ENCODE measurements around the gene WAS. TPM values are rescaled to one million over a fixed set of nuclear protein-coding genes. Genes with fewer than 3 reads are reported as not detected.

The WAS gene
- total RNA-seq, 1 experiment from 2014 or later = 0.79 TPM

GRCh38 chrX:48698306-48698705 lies 14.7 kb downstream of the WAS start:
- Mint-ChIP-seq H3K9me3 (no peaks in the 10 kb centered on the region), H3K4me1 (peaks cover 35% of the 10 kb centered on the region), H3K27ac (peak overlapping the region; percentile 36; the same call in 1 of the 2 replicates), H3K27me3 (ENCODE audit: low read depth) (no peaks in the 10 kb centered on the region; the same call in 1 of the 2 replicates), H3K4me3 (peak overlapping the region; percentile 81), H3K36me3 (peaks cover 29% of the 10 kb centered on the region)
- ChIA-PET CTCF (interaction anchor here (0.6 to 1.2 kb wide), 2 partner anchors 9 to 50 kb away, joined by 3 to 5 read pairs; no protein-coding TSS in a partner anchor), POLR2A (no interaction called here)
- peak; percentile 8; the same call in 1 of the 2 replicates for ATAC-seq
- no peak for DNase-seq (ENCODE audit: low spot score)
- no peak for TF ChIP-seq E2F4 (CRISPR knock-in tag; IDR thresholded peaks at IDR 0.05; ENCODE audit: borderline replicate concordance, low read depth)
- no peak for TF ChIP-seq SMAD3 (CRISPR knock-in tag; IDR thresholded peaks at IDR 0.05; ENCODE audit: borderline replicate concordance)
- TF ChIP-seq GABPB1 (CRISPR knock-in tag; IDR thresholded peaks at IDR 0.05) = no peak
- no peak for TF ChIP-seq KAT7 (CRISPR knock-in tag; IDR thresholded peaks at IDR 0.05; ENCODE audit: borderline replicate concordance)
- TF ChIP-seq, protein P1, sequence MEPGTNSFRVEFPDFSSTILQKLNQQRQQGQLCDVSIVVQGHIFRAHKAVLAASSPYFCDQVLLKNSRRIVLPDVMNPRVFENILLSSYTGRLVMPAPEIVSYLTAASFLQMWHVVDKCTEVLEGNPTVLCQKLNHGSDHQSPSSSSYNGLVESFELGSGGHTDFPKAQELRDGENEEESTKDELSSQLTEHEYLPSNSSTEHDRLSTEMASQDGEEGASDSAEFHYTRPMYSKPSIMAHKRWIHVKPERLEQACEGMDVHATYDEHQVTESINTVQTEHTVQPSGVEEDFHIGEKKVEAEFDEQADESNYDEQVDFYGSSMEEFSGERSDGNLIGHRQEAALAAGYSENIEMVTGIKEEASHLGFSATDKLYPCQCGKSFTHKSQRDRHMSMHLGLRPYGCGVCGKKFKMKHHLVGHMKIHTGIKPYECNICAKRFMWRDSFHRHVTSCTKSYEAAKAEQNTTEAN (CRISPR knock-in tag; IDR thresholded peaks at IDR 0.05) = no peak

DNA sequence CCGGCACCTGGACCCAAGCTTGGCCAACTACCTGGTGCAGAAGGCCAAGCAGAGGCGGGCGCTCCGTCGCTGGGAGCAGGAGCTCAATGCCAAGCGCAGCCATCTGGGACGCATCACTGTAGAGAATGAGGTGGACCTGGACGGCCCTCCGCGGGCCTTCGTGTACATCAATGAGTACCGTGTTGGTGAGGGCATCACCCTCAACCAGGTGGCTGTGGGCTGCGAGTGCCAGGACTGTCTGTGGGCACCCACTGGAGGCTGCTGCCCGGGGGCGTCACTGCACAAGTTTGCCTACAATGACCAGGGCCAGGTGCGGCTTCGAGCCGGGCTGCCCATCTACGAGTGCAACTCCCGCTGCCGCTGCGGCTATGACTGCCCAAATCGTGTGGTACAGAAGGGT lies 16.6 kb downstream of the WAS start:
- DNase-seq (ENCODE audit: low spot score) = no peak
- no peak for ATAC-seq
- CTCF ChIA-PET = no interaction called here
- H3K27ac Mint-ChIP-seq = no peak overlapping the region
- no peak overlapping the region for H3K4me3 Mint-ChIP-seq
- peaks cover 29% of the 10 kb centered on the region for H3K36me3 Mint-ChIP-seq
- POLR2A ChIA-PET = no interaction called here
- peaks cover 33% of the 10 kb centered on the region for H3K4me1 Mint-ChIP-seq
- TF ChIP-seq MXD4 (CRISPR knock-in tag; IDR thresholded peaks at IDR 0.05; ENCODE audit: borderline replicate concordance) (no peak), RELA (CRISPR knock-in tag; IDR thresholded peaks at IDR 0.05; ENCODE audit: borderline replicate concordance) (no peak), SOX15 (CRISPR knock-in tag; IDR thresholded peaks at IDR 0.05) (no peak)
- TF ChIP-seq, protein P1 (CRISPR knock-in tag; IDR thresholded peaks at IDR 0.05) = no peak
- H3K27me3 Mint-ChIP-seq (ENCODE audit: low read depth) = no peaks in the 10 kb centered on the region
- no peaks in the 10 kb centered on the region for H3K9me3 Mint-ChIP-seq

GRCh38 chrX:48700951-48701653 lies 17.5 kb downstream of the WAS start:
- H3K27ac Mint-ChIP-seq = no peak overlapping the region
- ChIA-PET CTCF (no interaction called here), POLR2A (no interaction called here)
- H3K36me3 Mint-ChIP-seq = peaks cover 29% of the 10 kb centered on the region
- DNase-seq (ENCODE audit: low spot score) = no peak
- ATAC-seq = no peak
- no peak overlapping the region for H3K4me3 Mint-ChIP-seq
- H3K27me3 Mint-ChIP-seq (ENCODE audit: low read depth) = no peaks in the 10 kb centered on the region
- peaks cover 25% of the 10 kb centered on the region for H3K4me1 Mint-ChIP-seq
- no peaks in the 10 kb centered on the region for H3K9me3 Mint-ChIP-seq
- TF ChIP-seq, protein P2, sequence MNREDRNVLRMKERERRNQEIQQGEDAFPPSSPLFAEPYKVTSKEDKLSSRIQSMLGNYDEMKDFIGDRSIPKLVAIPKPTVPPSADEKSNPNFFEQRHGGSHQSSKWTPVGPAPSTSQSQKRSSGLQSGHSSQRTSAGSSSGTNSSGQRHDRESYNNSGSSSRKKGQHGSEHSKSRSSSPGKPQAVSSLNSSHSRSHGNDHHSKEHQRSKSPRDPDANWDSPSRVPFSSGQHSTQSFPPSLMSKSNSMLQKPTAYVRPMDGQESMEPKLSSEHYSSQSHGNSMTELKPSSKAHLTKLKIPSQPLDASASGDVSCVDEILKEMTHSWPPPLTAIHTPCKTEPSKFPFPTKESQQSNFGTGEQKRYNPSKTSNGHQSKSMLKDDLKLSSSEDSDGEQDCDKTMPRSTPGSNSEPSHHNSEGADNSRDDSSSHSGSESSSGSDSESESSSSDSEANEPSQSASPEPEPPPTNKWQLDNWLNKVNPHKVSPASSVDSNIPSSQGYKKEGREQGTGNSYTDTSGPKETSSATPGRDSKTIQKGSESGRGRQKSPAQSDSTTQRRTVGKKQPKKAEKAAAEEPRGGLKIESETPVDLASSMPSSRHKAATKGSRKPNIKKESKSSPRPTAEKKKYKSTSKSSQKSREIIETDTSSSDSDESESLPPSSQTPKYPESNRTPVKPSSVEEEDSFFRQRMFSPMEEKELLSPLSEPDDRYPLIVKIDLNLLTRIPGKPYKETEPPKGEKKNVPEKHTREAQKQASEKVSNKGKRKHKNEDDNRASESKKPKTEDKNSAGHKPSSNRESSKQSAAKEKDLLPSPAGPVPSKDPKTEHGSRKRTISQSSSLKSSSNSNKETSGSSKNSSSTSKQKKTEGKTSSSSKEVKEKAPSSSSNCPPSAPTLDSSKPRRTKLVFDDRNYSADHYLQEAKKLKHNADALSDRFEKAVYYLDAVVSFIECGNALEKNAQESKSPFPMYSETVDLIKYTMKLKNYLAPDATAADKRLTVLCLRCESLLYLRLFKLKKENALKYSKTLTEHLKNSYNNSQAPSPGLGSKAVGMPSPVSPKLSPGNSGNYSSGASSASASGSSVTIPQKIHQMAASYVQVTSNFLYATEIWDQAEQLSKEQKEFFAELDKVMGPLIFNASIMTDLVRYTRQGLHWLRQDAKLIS (CRISPR knock-in tag; IDR thresholded peaks at IDR 0.05; ENCODE audit: borderline replicate concordance) = no peak
- TF ChIP-seq EMX1 (CRISPR knock-in tag; IDR thresholded peaks at IDR 0.05) (no peak), FOXP1 (CRISPR knock-in tag; IDR thresholded peaks at IDR 0.05; ENCODE audit: borderline replicate concordance) (no peak), ARID4B (CRISPR knock-in tag; IDR thresholded peaks at IDR 0.05; ENCODE audit: borderline replicate concordance) (no peak), KAT7 (CRISPR knock-in tag; IDR thresholded peaks at IDR 0.05; ENCODE audit: borderline replicate concordance) (no peak), USF1 (CRISPR knock-in tag; IDR thresholded peaks at IDR 0.05) (no peak)
- TF ChIP-seq, protein P3, sequence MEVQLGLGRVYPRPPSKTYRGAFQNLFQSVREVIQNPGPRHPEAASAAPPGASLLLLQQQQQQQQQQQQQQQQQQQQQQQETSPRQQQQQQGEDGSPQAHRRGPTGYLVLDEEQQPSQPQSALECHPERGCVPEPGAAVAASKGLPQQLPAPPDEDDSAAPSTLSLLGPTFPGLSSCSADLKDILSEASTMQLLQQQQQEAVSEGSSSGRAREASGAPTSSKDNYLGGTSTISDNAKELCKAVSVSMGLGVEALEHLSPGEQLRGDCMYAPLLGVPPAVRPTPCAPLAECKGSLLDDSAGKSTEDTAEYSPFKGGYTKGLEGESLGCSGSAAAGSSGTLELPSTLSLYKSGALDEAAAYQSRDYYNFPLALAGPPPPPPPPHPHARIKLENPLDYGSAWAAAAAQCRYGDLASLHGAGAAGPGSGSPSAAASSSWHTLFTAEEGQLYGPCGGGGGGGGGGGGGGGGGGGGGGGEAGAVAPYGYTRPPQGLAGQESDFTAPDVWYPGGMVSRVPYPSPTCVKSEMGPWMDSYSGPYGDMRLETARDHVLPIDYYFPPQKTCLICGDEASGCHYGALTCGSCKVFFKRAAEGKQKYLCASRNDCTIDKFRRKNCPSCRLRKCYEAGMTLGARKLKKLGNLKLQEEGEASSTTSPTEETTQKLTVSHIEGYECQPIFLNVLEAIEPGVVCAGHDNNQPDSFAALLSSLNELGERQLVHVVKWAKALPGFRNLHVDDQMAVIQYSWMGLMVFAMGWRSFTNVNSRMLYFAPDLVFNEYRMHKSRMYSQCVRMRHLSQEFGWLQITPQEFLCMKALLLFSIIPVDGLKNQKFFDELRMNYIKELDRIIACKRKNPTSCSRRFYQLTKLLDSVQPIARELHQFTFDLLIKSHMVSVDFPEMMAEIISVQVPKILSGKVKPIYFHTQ (CRISPR knock-in tag; IDR thresholded peaks at IDR 0.05) = no peak

Data from WTC11 (cell line).